Osteoblast (primary cell): ENCODE measurements around the gene MOCOS. TPM values are rescaled to one million over a fixed set of nuclear protein-coding genes. Genes with fewer than 3 reads are reported as not detected.

Experiments
- DNase-seq: peaks from one replicate; pipeline ENCODE4 v3.0.0; 2011; ENCODE audit warnings: low spot score, mixed read lengths; ENCODE audit not compliant: insufficient read length; ENCODE audit errors: missing footprints
- H2AFZ ChIP-seq: 2 replicates; pipeline ENCODE4 v1.6.0; 2011; ENCODE audit warnings: mild to moderate bottlenecking, low read length
- H3K27ac ChIP-seq: 2 replicates; pipeline ENCODE4 v1.5.1; 2011; ENCODE audit warnings: mild to moderate bottlenecking, low read depth, low read length, moderate library complexity
- H3K27me3 ChIP-seq: 2 replicates; pipeline ENCODE4 v1.6.0; 2012; ENCODE audit warnings: mild to moderate bottlenecking, control low read depth, inconsistent platforms, low read length, moderate library complexity; ENCODE audit not compliant: insufficient read depth
- H3K36me3 ChIP-seq: 2 replicates; pipeline ENCODE4 v1.5.1; 2011; ENCODE audit warnings: mild to moderate bottlenecking, low read length, control low read depth, moderate library complexity; ENCODE audit not compliant: insufficient read depth
- H3K4me1 ChIP-seq: 2 replicates; pipeline ENCODE4 v1.5.1; 2011; ENCODE audit warnings: mild to moderate bottlenecking, low read length, control low read depth, moderate library complexity; ENCODE audit not compliant: insufficient read depth
- H3K4me2 ChIP-seq: 2 replicates; pipeline ENCODE4 v1.6.0; 2011; ENCODE audit warnings: mild to moderate bottlenecking, low read length; ENCODE audit not compliant: insufficient read depth
- H3K4me3 ChIP-seq: fragments of 200-600 bp; sonication (generic); 3 replicates; pipeline ENCODE4 v1.5.1; 2012; ENCODE audit warnings: mild to moderate bottlenecking, low read length, inconsistent platforms; ENCODE audit not compliant: insufficient read depth
- H3K79me2 ChIP-seq: 2 replicates; pipeline ENCODE4 v1.6.0; 2012; ENCODE audit warnings: mild to moderate bottlenecking, low read length, control low read depth, inconsistent platforms; ENCODE audit not compliant: insufficient read depth
- H3K9me3 ChIP-seq: 2 replicates; pipeline ENCODE4 v1.5.1; 2011; ENCODE audit warnings: low read depth, low read length, control low read depth
- H4K20me1 ChIP-seq: 2 replicates; pipeline ENCODE4 v1.6.0; 2012; ENCODE audit warnings: mild to moderate bottlenecking, low read length, control low read depth; ENCODE audit not compliant: insufficient read depth
- total RNA-seq: library from RNA; depleted of rRNA; stranded (reverse); fragments of >200 nt; gene quantifications from 2 replicates; pipeline ENCODE4 v1.2.3, GENCODE V29; 2012
- TF ChIP-seq, protein P1 (sequence below): IDR thresholded peaks from 2 replicates; pipeline ENCODE4 v1.5.1; 2011; ENCODE audit warnings: mild to moderate bottlenecking, low read depth, low read length, moderate library complexity; ENCODE audit errors: extremely low read depth

The MOCOS gene
- total RNA-seq, 1 donor, result 19.9 TPM

- Histone ChIP-seq H3K27me3 (no peaks in the 10 kb centered on the region), H3K79me2 (no peaks in the 10 kb centered on the region), H2AFZ (no peak overlapping the region), H3K36me3 (no peaks in the 10 kb centered on the region), H3K9me3 (no peaks in the 10 kb centered on the region), H3K4me3 (no peak overlapping the region), H3K4me1 (peaks cover 10% of the 10 kb centered on the region), H4K20me1 (peaks cover 3% of the 10 kb centered on the region), H3K4me2 (no peak overlapping the region), H3K27ac (no peak overlapping the region)
- TF ChIP-seq, protein P1, sequence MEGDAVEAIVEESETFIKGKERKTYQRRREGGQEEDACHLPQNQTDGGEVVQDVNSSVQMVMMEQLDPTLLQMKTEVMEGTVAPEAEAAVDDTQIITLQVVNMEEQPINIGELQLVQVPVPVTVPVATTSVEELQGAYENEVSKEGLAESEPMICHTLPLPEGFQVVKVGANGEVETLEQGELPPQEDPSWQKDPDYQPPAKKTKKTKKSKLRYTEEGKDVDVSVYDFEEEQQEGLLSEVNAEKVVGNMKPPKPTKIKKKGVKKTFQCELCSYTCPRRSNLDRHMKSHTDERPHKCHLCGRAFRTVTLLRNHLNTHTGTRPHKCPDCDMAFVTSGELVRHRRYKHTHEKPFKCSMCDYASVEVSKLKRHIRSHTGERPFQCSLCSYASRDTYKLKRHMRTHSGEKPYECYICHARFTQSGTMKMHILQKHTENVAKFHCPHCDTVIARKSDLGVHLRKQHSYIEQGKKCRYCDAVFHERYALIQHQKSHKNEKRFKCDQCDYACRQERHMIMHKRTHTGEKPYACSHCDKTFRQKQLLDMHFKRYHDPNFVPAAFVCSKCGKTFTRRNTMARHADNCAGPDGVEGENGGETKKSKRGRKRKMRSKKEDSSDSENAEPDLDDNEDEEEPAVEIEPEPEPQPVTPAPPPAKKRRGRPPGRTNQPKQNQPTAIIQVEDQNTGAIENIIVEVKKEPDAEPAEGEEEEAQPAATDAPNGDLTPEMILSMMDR, result no peak
- no peak for DNase-seq
Observed at GRCh38 chr18:36183033-36183432, 4.3 kb upstream of the MOCOS start.

DNA sequence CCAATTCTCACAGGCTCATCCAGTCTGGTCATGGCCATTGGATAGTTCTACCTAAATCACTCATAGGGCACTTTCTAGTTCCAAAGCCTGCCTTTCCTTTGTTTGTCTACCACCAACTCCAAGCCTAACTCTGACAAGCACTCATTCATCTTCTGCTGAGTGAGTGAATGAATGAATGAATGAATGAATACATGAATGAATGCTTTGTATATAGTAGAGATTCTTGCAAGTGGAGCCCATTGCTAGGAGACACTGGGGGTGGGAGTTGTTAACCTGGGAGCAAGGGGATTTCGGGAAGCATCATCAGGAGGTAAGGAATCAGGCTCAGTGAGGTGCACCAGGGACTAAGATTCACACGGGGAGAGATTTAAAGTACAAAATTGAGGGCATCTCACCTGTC, 3.3 kb upstream of the MOCOS start:
- H3K27me3 ChIP-seq, result no peaks in the 10 kb centered on the region
- DNase-seq, result no peak
- no peak overlapping the region for H3K27ac ChIP-seq
- H3K4me2 ChIP-seq, result no peak overlapping the region
- TF ChIP-seq, protein P1, result no peak
- no peak overlapping the region for H2AFZ ChIP-seq
- peaks cover 13% of the 10 kb centered on the region for H3K4me1 ChIP-seq
- no peaks in the 10 kb centered on the region for H3K36me3 ChIP-seq
- no peak overlapping the region for H3K4me3 ChIP-seq
- peaks cover 3% of the 10 kb centered on the region for H4K20me1 ChIP-seq
- H3K9me3 ChIP-seq, result no peaks in the 10 kb centered on the region
- H3K79me2 ChIP-seq, result peaks cover 4% of the 10 kb centered on the region

DNA sequence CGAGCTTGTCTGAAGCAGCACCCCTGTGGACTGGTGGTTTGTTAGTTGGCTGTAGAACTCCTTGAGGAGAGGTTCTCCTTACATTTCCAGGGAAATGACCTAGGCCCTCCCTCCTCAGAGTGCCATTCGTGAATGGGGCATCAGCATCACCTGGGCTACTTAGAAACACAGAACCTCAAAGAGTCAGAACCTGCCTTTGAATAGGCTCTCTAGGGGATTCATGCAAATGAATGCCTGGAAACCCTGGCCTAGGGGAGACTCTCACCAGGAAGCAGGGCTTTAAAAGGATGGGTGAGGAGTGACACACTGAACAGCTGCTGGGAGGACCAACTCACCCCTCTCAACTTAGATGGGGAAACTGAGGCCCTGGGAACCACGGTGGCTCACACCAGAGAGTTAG, 2.1 kb upstream of the MOCOS start:
- peaks cover 9% of the 10 kb centered on the region for H3K79me2 ChIP-seq
- no peaks in the 10 kb centered on the region for H3K36me3 ChIP-seq
- H3K9me3 ChIP-seq, result no peaks in the 10 kb centered on the region
- no peaks in the 10 kb centered on the region for H3K27me3 ChIP-seq
- H4K20me1 ChIP-seq, result peaks cover 3% of the 10 kb centered on the region
- no peak overlapping the region for H3K27ac ChIP-seq
- H3K4me2 ChIP-seq, result no peak overlapping the region
- TF ChIP-seq, protein P1, result no peak
- H2AFZ ChIP-seq, result no peak overlapping the region
- no peak overlapping the region for H3K4me3 ChIP-seq
- H3K4me1 ChIP-seq, result peaks cover 5% of the 10 kb centered on the region
- no peak for DNase-seq

GRCh38 chr18:36185901-36186460, 1.3 kb upstream of the MOCOS start:
- no peaks in the 10 kb centered on the region for H3K27me3 ChIP-seq

More at GRCh38 chr18:36185901-36186460, 1.3 kb upstream of the MOCOS start:
- TF ChIP-seq, protein P1, result no peak
- Histone ChIP-seq H3K4me2 (peak overlapping the region; percentile 95), H3K4me3 (peak overlapping the region; percentile 96), H3K9me3 (no peaks in the 10 kb centered on the region), H3K4me1 (peaks cover 3% of the 10 kb centered on the region), H2AFZ (no peak overlapping the region), H3K36me3 (no peaks in the 10 kb centered on the region), H3K27ac (no peak overlapping the region), H4K20me1 (peaks cover 3% of the 10 kb centered on the region), H3K79me2 (peaks cover 9% of the 10 kb centered on the region)
- DNase-seq, result no peak
